ENCODE results near the gene HIVEP2. TPM values are rescaled to one million over a fixed set of nuclear protein-coding genes. Genes with fewer than 3 reads are reported as not detected.

HIVEP2 gene
- total RNA-seq, 1 experiment from 2014 or later = 3.2 TPM

- Histone ChIP-seq H3K4me1 (ENCODE audit: insufficient read depth, low read length, poor library complexity, severe bottlenecking) (peaks cover 3% of the 10 kb centered on the region), H3K36me3 (ENCODE audit: insufficient read depth, low read length, poor library complexity, severe bottlenecking) (no peaks in the 10 kb centered on the region), H3K4me3 (ENCODE audit: low read depth, low read length, poor library complexity, severe bottlenecking) (no peak overlapping the region), H3K27me3 (replicated peaks; ENCODE audit: insufficient read depth, low read depth, low read length, poor library complexity) (no peaks in the 10 kb centered on the region), H3K27ac (ENCODE audit: low read depth, low read length, poor library complexity, severe bottlenecking) (no peak overlapping the region), H3K9me3 (ENCODE audit: low read depth, low read length, poor library complexity, severe bottlenecking) (no peaks in the 10 kb centered on the region)
- POLR2A ChIA-PET (ENCODE audit: low non-redundant PET) = no interaction called here
- intact Hi-C loops (cut with micrococcal nuclease; ENCODE audit: unreplicated experiment) = loop anchor here (5.0 kb wide), 1 partner anchor 62 kb away; no protein-coding TSS in a partner anchor
- DNase-seq (ENCODE audit: low spot score) = no peak
- CTCF ChIA-PET = no interaction called here
- no TSS peak for BruUV-seq (replicated peaks)
- TF ChIP-seq EZH2 (IDR thresholded peaks at IDR 0.05; ENCODE audit: borderline replicate concordance, low read depth, low read length, poor library complexity, severe bottlenecking) (no peak), CTCF (conservative IDR thresholded peaks at IDR 0.05; ENCODE audit: low read depth, low read length) (no peak)
Observed at GRCh38 chr6:142880201-142880600, 64.8 kb downstream of the HIVEP2 start.

GRCh38 chr6:142879527-142879926, 65.4 kb downstream of the HIVEP2 start:
- Histone ChIP-seq H3K27ac (ENCODE audit: low read depth, low read length, poor library complexity, severe bottlenecking) (no peak overlapping the region), H3K36me3 (ENCODE audit: insufficient read depth, low read length, poor library complexity, severe bottlenecking) (no peaks in the 10 kb centered on the region), H3K9me3 (ENCODE audit: low read depth, low read length, poor library complexity, severe bottlenecking) (no peaks in the 10 kb centered on the region), H3K4me3 (ENCODE audit: low read depth, low read length, poor library complexity, severe bottlenecking) (no peak overlapping the region), H3K4me1 (ENCODE audit: insufficient read depth, low read length, poor library complexity, severe bottlenecking) (peaks cover 3% of the 10 kb centered on the region), H3K27me3 (replicated peaks; ENCODE audit: insufficient read depth, low read depth, low read length, poor library complexity) (no peaks in the 10 kb centered on the region)
- TF ChIP-seq CTCF (conservative IDR thresholded peaks at IDR 0.05; ENCODE audit: low read depth, low read length) (no peak), EZH2 (IDR thresholded peaks at IDR 0.05; ENCODE audit: borderline replicate concordance, low read depth, low read length, poor library complexity, severe bottlenecking) (no peak)
- ChIA-PET POLR2A (ENCODE audit: low non-redundant PET) (no interaction called here), CTCF (no interaction called here)
- intact Hi-C loops (cut with micrococcal nuclease; ENCODE audit: unreplicated experiment) = no loop called here
- no TSS peak for BruUV-seq (replicated peaks)
- no peak for DNase-seq (ENCODE audit: low spot score)

- no peak for DNase-seq (ENCODE audit: low spot score)
- H3K9me3 ChIP-seq (ENCODE audit: low read depth, low read length, poor library complexity, severe bottlenecking) = no peaks in the 10 kb centered on the region
- H3K27me3 ChIP-seq (replicated peaks; ENCODE audit: insufficient read depth, low read depth, low read length, poor library complexity) = no peaks in the 10 kb centered on the region
- no peaks in the 10 kb centered on the region for H3K4me1 ChIP-seq (ENCODE audit: insufficient read depth, low read length, poor library complexity, severe bottlenecking)
- TF ChIP-seq CTCF (conservative IDR thresholded peaks at IDR 0.05; ENCODE audit: low read depth, low read length) = no peak
- TF ChIP-seq EZH2 (IDR thresholded peaks at IDR 0.05; ENCODE audit: borderline replicate concordance, low read depth, low read length, poor library complexity, severe bottlenecking) = no peak
- H3K4me3 ChIP-seq (ENCODE audit: low read depth, low read length, poor library complexity, severe bottlenecking) = no peak overlapping the region
- intact Hi-C loops (cut with micrococcal nuclease; ENCODE audit: unreplicated experiment) = no loop called here
- H3K27ac ChIP-seq (ENCODE audit: low read depth, low read length, poor library complexity, severe bottlenecking) = no peak overlapping the region
- ChIA-PET POLR2A (ENCODE audit: low non-redundant PET) (no interaction called here), CTCF (no interaction called here)
- no TSS peak for BruUV-seq (replicated peaks)
- no peaks in the 10 kb centered on the region for H3K36me3 ChIP-seq (ENCODE audit: insufficient read depth, low read length, poor library complexity, severe bottlenecking)
Observed at GRCh38 chr6:142879076-142879475, 65.9 kb downstream of the HIVEP2 start.

Measured in A673 (cell line).